ENCODE measurements around the gene SOHLH1.
A peak's percentile ranks its signal among the peaks of the same experiment; 100 is the strongest.

SOHLH1 gene

GRCh38 chr9:135704483-135704882 is 5.2 kb upstream of the SOHLH1 start:
- FAIRE-seq, result no peak
- DNase-seq (ENCODE audit: low spot score), result no peak

- no peak for DNase-seq (ENCODE audit: low spot score)
- no peak for FAIRE-seq
Measured at GRCh38 chr9:135703726-135704125, 4.4 kb upstream of the SOHLH1 start.

GRCh38 chr9:135701959-135702721 is 2.9 kb upstream of the SOHLH1 start, which contains the start of gene KCNT1:
TSS of gene KCNT1 (plus strand) at chr9:135702185. CDS start at chr9:135702259, 74 bp downstream.
- FAIRE-seq (no peak), DNase-seq (ENCODE audit: low spot score) (peak; percentile 90)

GRCh38 chr9:135701067-135701958 is 2.0 kb upstream of the SOHLH1 start:
- no peak for FAIRE-seq
- DNase-seq (ENCODE audit: low spot score), result peak; percentile 35

GRCh38 chr9:135700525-135700924 is 1.2 kb upstream of the SOHLH1 start:
- no peak for DNase-seq (ENCODE audit: low spot score)
- FAIRE-seq, result no peak

- FAIRE-seq (no peak), DNase-seq (ENCODE audit: low spot score) (no peak)
Measured at GRCh38 chr9:135698767-135699166, 514 bp downstream of the SOHLH1 start.

GRCh38 chr9:135698236-135698635 is 1.0 kb downstream of the SOHLH1 start:
- no peak for FAIRE-seq
- DNase-seq (ENCODE audit: low spot score), result no peak

GRCh38 chr9:135697226-135697625 is 2.1 kb downstream of the SOHLH1 start:
- FAIRE-seq, result no peak
- no peak for DNase-seq (ENCODE audit: low spot score)

- DNase-seq (ENCODE audit: low spot score) (no peak), FAIRE-seq (no peak)
Measured at GRCh38 chr9:135696446-135696845, 2.8 kb downstream of the SOHLH1 start.

- DNase-seq (ENCODE audit: low spot score), result no peak
- FAIRE-seq, result no peak
Measured at GRCh38 chr9:135695642-135696041, 3.6 kb downstream of the SOHLH1 start.

GRCh38 chr9:135695036-135695435 is 4.2 kb downstream of the SOHLH1 start:
- DNase-seq (ENCODE audit: low spot score) (no peak), FAIRE-seq (no peak)

GRCh38 chr9:135694414-135694813 is 4.9 kb downstream of the SOHLH1 start:
- FAIRE-seq (no peak), DNase-seq (ENCODE audit: low spot score) (no peak)

GRCh38 chr9:135693771-135694170 is 5.5 kb downstream of the SOHLH1 start:
- DNase-seq (ENCODE audit: low spot score) (no peak), FAIRE-seq (no peak)

GRCh38 chr9:135693265-135693664 is 6.0 kb downstream of the SOHLH1 start:
- FAIRE-seq (no peak), DNase-seq (ENCODE audit: low spot score) (no peak)

- FAIRE-seq (no peak), DNase-seq (ENCODE audit: low spot score) (peak; percentile 79)
Measured at GRCh38 chr9:135692410-135692809, 6.9 kb downstream of the SOHLH1 start.

- FAIRE-seq (peak; percentile 94), DNase-seq (ENCODE audit: low spot score) (no peak)
Measured at GRCh38 chr9:135690836-135691570, 8.3 kb downstream of the SOHLH1 start.

- FAIRE-seq (no peak), DNase-seq (ENCODE audit: low spot score) (no peak)
Measured at GRCh38 chr9:135689011-135689410, 10.3 kb downstream of the SOHLH1 start.

GRCh38 chr9:135687216-135687615 is 12.1 kb downstream of the SOHLH1 start:
- no peak for DNase-seq (ENCODE audit: low spot score)
- no peak for FAIRE-seq

GRCh38 chr9:135684691-135685090 is 14.6 kb downstream of the SOHLH1 start:
- DNase-seq (ENCODE audit: low spot score), result no peak
- FAIRE-seq, result no peak

GRCh38 chr9:135683401-135684034 is 15.8 kb downstream of the SOHLH1 start:
- DNase-seq (ENCODE audit: low spot score) (no peak), FAIRE-seq (no peak)

- FAIRE-seq, result no peak
- no peak for DNase-seq (ENCODE audit: low spot score)
Measured at GRCh38 chr9:135681161-135681560, 18.1 kb downstream of the SOHLH1 start.
